ENCODE results near the gene HCK. TPM values are rescaled to one million over a fixed set of nuclear protein-coding genes. Genes with fewer than 3 reads are reported as not detected.

Gene HCK
- total and polyA plus RNA-seq, 9 of the 15 experiments (the other 6 are each of a cell fraction or from before 2014, with no cell fraction given) = 0.09 to 0.51 (median 0.27) TPM; not detected in 6

DNA sequence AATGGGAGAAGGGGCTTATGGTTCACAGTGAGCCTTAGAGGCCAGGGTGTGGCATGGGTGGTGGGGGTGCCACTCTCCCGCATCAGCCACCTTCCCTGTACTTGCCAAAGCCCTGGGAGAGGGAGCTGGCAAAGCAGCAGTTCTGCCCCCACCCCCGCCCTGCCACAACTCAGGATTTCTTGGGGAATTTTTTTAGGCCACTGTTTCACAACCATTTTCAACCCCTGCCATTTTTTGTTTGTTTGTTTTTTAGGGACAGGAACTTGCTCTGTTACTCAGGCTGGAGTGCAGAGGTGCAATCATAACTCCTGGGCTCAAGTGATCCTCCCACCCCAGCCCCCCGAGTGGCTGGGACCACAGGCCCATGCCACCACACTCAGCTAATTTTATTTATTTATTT lies 35.0 kb downstream of the HCK start:
- ChIA-PET POLR2A (interaction anchor here (0.7 to 1.2 kb wide), 3 partner anchors 30 to 82 kb away, joined by 3 to 4 read pairs (median 3); no protein-coding TSS in a partner anchor), CTCF (ENCODE audit: low intra/inter-chr PET ratio) (no interaction called here)
- intact Hi-C loops (cut with micrococcal nuclease) (no loop called here), in situ Hi-C loops (cut with MboI) (no loop called here)
- Histone ChIP-seq H3K9me3 (replicated peaks; ENCODE audit: control insufficient read depth, insufficient read depth, low read depth, low read length) (no peaks in the 10 kb centered on the region), H3K79me2 (ENCODE audit: control insufficient read depth, insufficient read depth, low read length) (no peaks in the 10 kb centered on the region), H3K27ac (ENCODE audit: extremely low read depth, low read depth, low read length) (no peak overlapping the region), H3K9ac (ENCODE audit: insufficient read depth in 1 of 2, low read depth in 2 of 2, low read length in 2 of 2) (no peak overlapping the region), H3K36me3 (ENCODE audit: control insufficient read depth, insufficient read depth, low read length) (no peaks in the 10 kb centered on the region), H3K9me1 (ENCODE audit: control insufficient read depth, insufficient read depth, low read length) (no peaks in the 10 kb centered on the region), H3K4me1 (replicated peaks in 1 of 2; ENCODE audit: control insufficient read depth in 2 of 2, insufficient read depth in 2 of 2, low read length in 2 of 2) (no peaks in the 10 kb centered on the region; a peak in 2 of 5 replicates), H3K4me3 (no peak overlapping the region), H4K20me1 (replicated peaks; ENCODE audit: control insufficient read depth, insufficient read depth, low read length) (peaks cover 4% of the 10 kb centered on the region; the same call in 1 of the 2 replicates), H3K4me2 (ENCODE audit: insufficient read depth, low read length) (no peak overlapping the region), H2AFZ (ENCODE audit: low read depth, low read length) (no peak overlapping the region), H3K27me3 (ENCODE audit: control insufficient read depth in 2 of 2, insufficient read depth in 2 of 2, low read length in 2 of 2) (peaks cover 31 to 62% of the 10 kb centered on the region in 2 experiments; a peak in 4 of 5 replicates)
- TF ChIP-seq ZNF778 (CRISPR knock-in tag; IDR thresholded peaks at IDR 0.05) = no peak
- no peak for TF ChIP-seq ZNF75A (CRISPR knock-in tag; IDR thresholded peaks at IDR 0.05)
- TF ChIP-seq CSDE1 (IDR thresholded peaks at IDR 0.05) = no peak
- no peak for TF ChIP-seq ZBTB17 (CRISPR knock-in tag; IDR thresholded peaks at IDR 0.05)
- no peak for TF ChIP-seq ZKSCAN3 (CRISPR knock-in tag; IDR thresholded peaks at IDR 0.05)
- TF ChIP-seq, protein P1, sequence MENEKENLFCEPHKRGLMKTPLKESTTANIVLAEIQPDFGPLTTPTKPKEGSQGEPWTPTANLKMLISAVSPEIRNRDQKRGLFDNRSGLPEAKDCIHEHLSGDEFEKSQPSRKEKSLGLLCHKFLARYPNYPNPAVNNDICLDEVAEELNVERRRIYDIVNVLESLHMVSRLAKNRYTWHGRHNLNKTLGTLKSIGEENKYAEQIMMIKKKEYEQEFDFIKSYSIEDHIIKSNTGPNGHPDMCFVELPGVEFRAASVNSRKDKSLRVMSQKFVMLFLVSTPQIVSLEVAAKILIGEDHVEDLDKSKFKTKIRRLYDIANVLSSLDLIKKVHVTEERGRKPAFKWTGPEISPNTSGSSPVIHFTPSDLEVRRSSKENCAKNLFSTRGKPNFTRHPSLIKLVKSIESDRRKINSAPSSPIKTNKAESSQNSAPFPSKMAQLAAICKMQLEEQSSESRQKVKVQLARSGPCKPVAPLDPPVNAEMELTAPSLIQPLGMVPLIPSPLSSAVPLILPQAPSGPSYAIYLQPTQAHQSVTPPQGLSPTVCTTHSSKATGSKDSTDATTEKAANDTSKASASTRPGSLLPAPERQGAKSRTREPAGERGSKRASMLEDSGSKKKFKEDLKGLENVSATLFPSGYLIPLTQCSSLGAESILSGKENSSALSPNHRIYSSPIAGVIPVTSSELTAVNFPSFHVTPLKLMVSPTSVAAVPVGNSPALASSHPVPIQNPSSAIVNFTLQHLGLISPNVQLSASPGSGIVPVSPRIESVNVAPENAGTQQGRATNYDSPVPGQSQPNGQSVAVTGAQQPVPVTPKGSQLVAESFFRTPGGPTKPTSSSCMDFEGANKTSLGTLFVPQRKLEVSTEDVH (IDR thresholded peaks at IDR 0.05; ENCODE audit: low read depth, partially characterized antibody) = no peak
- TF ChIP-seq CHD4 (IDR thresholded peaks at IDR 0.05; ENCODE audit: insufficient read depth, insufficient replicate concordance, low read depth, low read length, poor library complexity, severe bottlenecking) = no peak
- TF ChIP-seq, protein P2, sequence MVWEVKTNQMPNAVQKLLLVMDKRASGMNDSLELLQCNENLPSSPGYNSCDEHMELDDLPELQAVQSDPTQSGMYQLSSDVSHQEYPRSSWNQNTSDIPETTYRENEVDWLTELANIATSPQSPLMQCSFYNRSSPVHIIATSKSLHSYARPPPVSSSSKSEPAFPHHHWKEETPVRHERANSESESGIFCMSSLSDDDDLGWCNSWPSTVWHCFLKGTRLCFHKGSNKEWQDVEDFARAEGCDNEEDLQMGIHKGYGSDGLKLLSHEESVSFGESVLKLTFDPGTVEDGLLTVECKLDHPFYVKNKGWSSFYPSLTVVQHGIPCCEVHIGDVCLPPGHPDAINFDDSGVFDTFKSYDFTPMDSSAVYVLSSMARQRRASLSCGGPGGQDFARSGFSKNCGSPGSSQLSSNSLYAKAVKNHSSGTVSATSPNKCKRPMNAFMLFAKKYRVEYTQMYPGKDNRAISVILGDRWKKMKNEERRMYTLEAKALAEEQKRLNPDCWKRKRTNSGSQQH (CRISPR knock-in tag; IDR thresholded peaks at IDR 0.05) = no peak
- TF ChIP-seq CXXC5 (CRISPR knock-in tag; IDR thresholded peaks at IDR 0.05) = no peak
- no peak for TF ChIP-seq HSF4 (CRISPR knock-in tag; IDR thresholded peaks at IDR 0.05; ENCODE audit: borderline replicate concordance)
- TF ChIP-seq, protein P3, sequence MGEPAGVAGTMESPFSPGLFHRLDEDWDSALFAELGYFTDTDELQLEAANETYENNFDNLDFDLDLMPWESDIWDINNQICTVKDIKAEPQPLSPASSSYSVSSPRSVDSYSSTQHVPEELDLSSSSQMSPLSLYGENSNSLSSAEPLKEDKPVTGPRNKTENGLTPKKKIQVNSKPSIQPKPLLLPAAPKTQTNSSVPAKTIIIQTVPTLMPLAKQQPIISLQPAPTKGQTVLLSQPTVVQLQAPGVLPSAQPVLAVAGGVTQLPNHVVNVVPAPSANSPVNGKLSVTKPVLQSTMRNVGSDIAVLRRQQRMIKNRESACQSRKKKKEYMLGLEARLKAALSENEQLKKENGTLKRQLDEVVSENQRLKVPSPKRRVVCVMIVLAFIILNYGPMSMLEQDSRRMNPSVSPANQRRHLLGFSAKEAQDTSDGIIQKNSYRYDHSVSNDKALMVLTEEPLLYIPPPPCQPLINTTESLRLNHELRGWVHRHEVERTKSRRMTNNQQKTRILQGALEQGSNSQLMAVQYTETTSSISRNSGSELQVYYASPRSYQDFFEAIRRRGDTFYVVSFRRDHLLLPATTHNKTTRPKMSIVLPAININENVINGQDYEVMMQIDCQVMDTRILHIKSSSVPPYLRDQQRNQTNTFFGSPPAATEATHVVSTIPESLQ (CRISPR knock-in tag; IDR thresholded peaks at IDR 0.05) = no peak
- TF ChIP-seq SREBF2 (CRISPR knock-in tag; IDR thresholded peaks at IDR 0.05) = no peak
- TF ChIP-seq FOXJ2 (tag; IDR thresholded peaks at IDR 0.05) = no peak
- no peak for FAIRE-seq
- no TSS peak for BruUV-seq (replicated peaks)
- WGBS (ENCODE audit: insufficient coverage, low coverage, missing lambda C conversion rate) = 4% methylated on average over 3 of the region's 3 CpGs
- ATAC-seq = no peak
- DNase-seq (ENCODE audit: extremely low read depth in 1 of 4, low spot score in 3 of 4) = no peak

Measured in K562 (cell line).